HG03442 (cell line): ENCODE data around the gene HYAL2.
"Not testable (repeated sequence)": the region's sequence is repeated elsewhere in the genome, so short reads cannot be mapped to it uniquely, and the experiment has no call there.

ENCODE experiments used
- ATAC-seq: cut with Tn5 transposase; IDR thresholded peaks from one replicate; pipeline ENCODE4 v1.9.1; 2021; ENCODE audit warnings: mild to moderate bottlenecking, moderate library complexity; ENCODE audit not compliant: unreplicated experiment

The HYAL2 gene

GRCh38 chr3:50272911-50273688 lies 49.4 kb downstream of the HYAL2 start:
- ATAC-seq = peak; percentile 82

- not testable (repeated sequence) for ATAC-seq
Measured at GRCh38 chr3:50272538-50272910, 50.0 kb downstream of the HYAL2 start.

GRCh38 chr3:50271314-50271936 lies 51.1 kb downstream of the HYAL2 start:
- ATAC-seq = no peak

- no peak for ATAC-seq
Measured at GRCh38 chr3:50270422-50271224, 51.9 kb downstream of the HYAL2 start.

- ATAC-seq = no peak
Measured at GRCh38 chr3:50269977-50270413, 52.5 kb downstream of the HYAL2 start.

GRCh38 chr3:50269460-50269859 lies 53.1 kb downstream of the HYAL2 start:
- no peak for ATAC-seq

GRCh38 chr3:50268703-50269451 lies 53.7 kb downstream of the HYAL2 start, which contains the start of gene SEMA3B:
Gene SEMA3B (plus strand): TSS chr3:50269147. CDS start chr3:50269241, 94 bp downstream.
- ATAC-seq = no peak

- no peak for ATAC-seq
Measured at GRCh38 chr3:50268276-50268675, 54.3 kb downstream of the HYAL2 start.
